HG02798 (cell line): ENCODE data around the gene BEND7.
"Not testable (repeated sequence)": the region's sequence is repeated elsewhere in the genome, so short reads cannot be mapped to it uniquely, and the experiment has no call there.

Source experiments
- ATAC-seq: cut with Tn5 transposase; IDR thresholded peaks from one replicate; pipeline ENCODE4 v1.9.1; 2021; ENCODE audit warnings: mild to moderate bottlenecking; ENCODE audit not compliant: unreplicated experiment, poor library complexity

BEND7 gene

DNA sequence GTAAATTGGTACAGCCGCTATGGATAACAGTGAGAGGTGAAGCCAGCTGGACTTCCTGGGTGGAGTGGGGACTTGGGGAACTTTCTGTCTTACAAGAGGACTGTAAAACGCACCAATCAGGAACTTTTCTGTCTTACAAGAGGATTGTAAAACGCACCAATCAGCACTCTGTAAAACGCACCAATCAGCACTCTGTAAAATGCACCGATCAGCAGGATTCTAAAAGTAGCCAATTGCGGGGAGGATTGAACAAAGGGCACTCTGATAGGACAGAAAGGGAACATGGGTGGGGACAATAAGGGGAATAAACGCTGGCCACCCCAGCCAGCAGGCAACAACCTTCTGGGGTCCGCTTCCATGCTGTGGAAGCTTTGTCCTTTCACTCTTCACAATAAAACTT, 100.9 kb downstream of the BEND7 start:
- ATAC-seq = not testable (repeated sequence)

DNA sequence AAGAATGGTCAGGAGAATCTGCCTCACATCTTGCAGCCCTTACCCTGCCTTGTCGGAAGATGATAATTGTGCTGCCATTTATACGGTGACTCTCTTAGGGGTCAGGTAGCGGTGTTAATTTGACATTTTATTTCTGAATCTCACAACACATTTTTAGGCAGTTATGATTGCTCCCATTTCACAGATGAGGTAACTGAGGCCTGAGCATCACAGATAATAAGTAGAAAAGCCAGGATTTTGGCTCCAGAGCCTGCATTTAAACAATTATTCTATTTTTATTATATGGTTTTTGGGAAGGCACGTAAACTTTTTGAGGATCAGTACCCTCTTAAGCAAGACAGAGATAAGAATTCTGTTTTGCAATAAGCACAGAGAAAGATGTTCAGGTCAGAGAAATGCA, 103.4 kb downstream of the BEND7 start:
- ATAC-seq = no peak

DNA sequence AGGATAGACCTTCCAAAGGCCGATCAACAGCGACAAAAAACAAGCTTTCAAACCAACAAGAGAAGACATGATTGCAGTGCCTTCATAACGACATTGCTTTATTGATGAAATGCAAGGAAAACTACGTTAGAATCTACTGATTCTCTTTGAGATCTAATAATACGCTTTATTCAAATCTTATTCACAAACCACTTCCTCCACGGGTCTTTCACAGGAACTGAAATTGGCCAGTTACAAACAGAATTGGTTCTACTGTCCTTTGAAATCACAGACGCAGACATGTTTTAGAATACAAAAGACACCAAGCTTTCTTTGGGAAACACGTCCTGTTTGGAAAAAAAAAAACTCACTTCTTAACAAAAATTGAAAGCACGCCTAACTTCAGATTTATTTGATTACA, 106.0 kb downstream of the BEND7 start:
- no peak for ATAC-seq

DNA sequence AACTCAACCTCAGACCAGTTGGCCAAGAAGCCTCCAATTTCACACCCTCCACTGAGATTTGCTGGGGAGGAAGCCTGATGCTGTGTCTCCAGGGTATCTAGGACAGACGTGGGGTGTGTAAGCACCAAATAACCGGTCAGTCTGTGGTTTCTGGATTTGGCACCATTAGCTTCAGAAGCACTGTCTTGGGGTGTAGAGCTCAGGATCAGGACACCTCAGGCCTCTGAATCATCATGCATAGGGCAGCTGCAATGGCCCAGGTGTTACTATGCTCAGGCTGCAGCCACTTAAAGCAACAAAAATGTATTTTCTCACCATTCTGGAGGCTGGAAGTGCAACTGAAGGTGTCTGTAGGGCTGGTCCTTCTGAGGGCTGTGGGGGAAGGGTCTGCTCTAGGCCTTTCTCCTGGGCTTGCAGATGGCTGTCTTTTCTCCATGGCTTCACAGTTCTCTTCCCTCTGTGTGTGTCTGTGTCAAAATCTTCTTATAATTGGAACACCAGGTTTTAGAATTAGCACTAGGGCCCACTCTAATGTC, 107.4 kb downstream of the BEND7 start:
- ATAC-seq = no peak

DNA sequence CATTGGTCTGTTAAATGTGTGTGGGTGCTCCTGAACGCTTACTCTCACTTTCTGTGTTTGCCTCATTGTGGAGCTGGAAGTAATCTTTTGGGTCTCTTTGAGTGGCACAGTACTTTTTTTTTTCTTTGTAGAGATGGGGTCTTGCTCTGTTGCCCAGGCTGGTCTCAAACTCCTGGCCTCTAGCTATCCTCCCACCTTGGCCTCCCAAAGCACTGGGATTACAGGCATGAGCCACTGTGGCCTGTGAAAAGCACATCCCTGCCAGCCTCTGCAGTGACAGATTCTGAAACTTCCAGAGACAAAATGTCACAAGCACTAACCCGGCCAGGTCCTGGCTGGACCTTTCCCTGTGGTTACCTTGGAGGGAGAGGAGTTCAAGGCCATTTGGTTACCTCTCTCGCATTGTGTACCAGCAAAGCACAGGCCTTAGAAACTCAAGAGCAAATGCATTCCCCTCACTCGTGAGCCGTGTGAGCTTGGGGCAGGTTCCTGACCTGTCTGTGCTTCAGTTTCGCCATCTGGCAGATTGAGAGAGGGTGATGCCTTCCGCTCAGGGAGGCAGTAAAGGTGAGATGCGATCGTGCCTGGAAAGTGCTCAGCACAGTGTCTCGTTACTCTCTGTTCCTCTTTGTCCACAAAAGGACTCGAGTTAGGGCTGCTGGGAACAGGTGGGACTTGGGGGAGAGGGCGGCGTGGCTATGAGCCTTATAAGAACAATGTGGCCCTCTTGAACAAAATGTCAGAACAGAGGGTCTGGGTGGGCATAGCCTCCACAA, 108.1 kb downstream of the BEND7 start:
- ATAC-seq = no peak

DNA sequence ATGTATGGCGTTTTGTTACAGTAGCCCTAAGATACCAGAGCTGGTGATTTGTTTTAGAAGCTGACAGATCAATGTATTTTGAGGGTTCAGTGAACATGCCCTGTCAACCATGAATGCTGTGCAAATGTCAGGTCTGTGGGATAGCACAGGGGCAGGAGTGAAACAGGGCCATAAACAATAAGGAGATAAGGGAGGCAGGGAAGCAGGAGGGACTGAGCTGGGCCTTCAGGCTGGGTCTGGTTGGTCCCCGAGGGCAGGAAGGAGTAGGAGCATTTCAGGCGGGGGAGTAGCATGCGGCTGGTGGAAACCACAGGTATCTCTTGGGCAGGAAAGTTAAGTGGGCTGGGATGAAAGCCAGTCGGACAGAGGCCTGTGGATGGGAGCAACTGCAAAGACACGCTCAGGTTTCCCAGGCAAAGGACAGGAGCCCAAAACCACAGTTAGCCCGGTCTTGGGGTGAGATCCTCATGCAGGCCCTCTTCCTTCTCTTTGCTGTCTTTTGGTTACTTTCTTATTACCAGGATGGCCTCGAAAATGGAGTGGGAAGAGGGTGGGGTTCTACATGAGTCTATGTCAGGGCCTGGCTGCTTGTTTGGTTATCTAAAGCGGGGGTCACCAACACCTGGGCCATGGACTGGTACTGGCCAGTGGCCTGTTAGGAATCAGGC, 111.2 kb downstream of the BEND7 start:
- no peak for ATAC-seq

DNA sequence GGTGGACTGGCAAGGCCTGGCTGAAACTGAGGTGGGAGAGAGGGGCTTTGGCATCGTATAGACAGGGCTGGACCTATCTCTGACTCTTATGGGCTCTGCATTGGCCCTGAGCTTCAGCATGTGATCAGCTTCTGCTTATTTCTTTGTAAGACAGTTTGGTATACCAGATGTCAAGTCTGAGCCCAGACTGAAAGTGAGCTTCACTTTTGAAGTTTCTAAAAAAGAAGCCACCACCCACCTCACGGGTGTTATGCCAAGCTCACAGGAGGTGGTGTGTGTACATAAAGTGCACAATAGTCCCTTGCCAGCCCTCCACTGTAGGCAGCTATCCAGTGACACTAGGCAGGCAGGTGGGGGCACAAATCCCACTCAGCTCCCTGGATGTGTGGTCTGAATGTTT, 112.1 kb downstream of the BEND7 start:
- no peak for ATAC-seq

- ATAC-seq = no peak
Measured at GRCh38 chr10:13414855-13415254, 114.0 kb downstream of the BEND7 start.

DNA sequence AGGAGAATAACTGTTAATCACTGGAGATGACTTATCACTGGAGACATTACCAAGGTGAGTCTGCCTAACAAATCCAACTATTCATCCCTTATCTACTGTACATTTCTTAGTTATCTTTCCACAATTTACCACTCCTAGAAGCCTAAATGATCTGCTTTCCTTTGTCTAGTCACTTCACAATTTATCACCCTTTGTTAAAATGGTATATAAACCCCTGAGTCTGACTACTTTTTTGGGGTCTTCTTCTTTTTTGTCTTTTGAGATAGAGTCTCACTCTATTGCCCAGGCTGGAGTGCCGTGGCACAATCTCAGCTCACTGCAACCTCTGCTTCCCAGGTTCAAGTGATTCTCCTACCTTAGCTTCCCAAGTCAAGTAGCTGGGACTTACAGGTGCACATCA, 114.7 kb downstream of the BEND7 start:
- no peak for ATAC-seq

DNA sequence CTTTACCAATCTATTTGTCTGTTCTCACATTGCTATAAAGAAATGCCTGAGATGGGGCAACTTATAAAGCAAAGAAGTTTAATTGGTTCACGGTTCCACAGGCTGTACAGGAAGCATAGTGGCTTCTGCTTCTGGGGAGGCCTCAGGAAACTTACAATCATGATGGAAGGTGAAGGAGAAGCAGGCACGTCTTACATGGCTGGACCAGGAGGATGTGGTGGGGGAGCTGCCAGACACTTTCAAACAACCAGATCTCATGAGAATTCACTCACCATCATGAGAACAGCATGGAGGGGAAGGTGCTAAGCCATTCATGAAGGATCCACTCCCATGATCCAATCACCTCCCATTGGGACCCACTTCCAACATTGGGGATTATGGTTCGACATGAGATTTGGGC, 115.9 kb downstream of the BEND7 start:
- no peak for ATAC-seq

GRCh38 chr10:13404791-13405190, 124.0 kb downstream of the BEND7 start:
- ATAC-seq = no peak

- no peak for ATAC-seq
Measured at GRCh38 chr10:13404305-13404759, 124.5 kb downstream of the BEND7 start.

GRCh38 chr10:13403426-13403825, 125.4 kb downstream of the BEND7 start:
- ATAC-seq = not testable (repeated sequence)

GRCh38 chr10:13402021-13402420, 126.8 kb downstream of the BEND7 start:
- ATAC-seq = no peak

GRCh38 chr10:13401142-13401541, 127.7 kb downstream of the BEND7 start:
- ATAC-seq = no peak

- no peak for ATAC-seq
Measured at GRCh38 chr10:13400196-13400965, 128.4 kb downstream of the BEND7 start.

- ATAC-seq = no peak
Measured at GRCh38 chr10:13399752-13400151, 129.1 kb downstream of the BEND7 start.

GRCh38 chr10:13399236-13399635, 129.6 kb downstream of the BEND7 start:
- ATAC-seq = no peak

GRCh38 chr10:13397052-13397451, 131.8 kb downstream of the BEND7 start:
- no peak for ATAC-seq

GRCh38 chr10:13396369-13396768, 132.4 kb downstream of the BEND7 start:
- no peak for ATAC-seq

DNA sequence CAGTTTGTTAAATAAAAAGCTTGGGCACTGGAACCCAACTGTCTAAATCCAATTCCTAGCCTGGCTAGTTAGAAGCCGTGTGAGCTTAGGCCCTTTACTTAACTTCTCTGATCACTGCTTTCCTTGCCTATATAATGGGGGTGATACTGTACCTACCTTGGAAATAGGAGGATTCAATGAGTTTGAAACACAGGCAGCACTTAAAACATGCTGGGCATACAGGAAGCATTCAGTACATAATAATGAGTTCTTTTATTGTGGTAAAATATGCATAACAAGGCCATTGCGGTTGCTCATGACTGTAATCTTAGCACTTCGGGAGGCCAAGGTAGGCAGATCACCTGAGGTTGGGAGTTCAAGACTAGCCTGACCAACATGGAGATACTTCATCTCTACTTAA, 133.3 kb downstream of the BEND7 start:
- no peak for ATAC-seq
